GM19395 (cell line): ENCODE data around the gene DLGAP1.

Experiments
- ATAC-seq: cut with Tn5 transposase; IDR thresholded peaks from one replicate; pipeline ENCODE4 v1.9.1; 2021; ENCODE audit warnings: mild to moderate bottlenecking, moderate library complexity; ENCODE audit not compliant: unreplicated experiment

Gene DLGAP1

GRCh38 chr18:3747176-3747973 is 707.7 kb downstream of the DLGAP1 start:
- no peak for ATAC-seq

- no peak for ATAC-seq
These were observed 712.6 kb downstream of the DLGAP1 start for GRCh38 chr18:3742541-3742940.

- no peak for ATAC-seq
These were observed 713.8 kb downstream of the DLGAP1 start for GRCh38 chr18:3741333-3741732.

GRCh38 chr18:3728704-3729437 is 726.2 kb downstream of the DLGAP1 start:
- ATAC-seq = no peak

GRCh38 chr18:3727274-3727673 is 727.8 kb downstream of the DLGAP1 start:
- no peak for ATAC-seq

- ATAC-seq = no peak
These were observed 728.7 kb downstream of the DLGAP1 start for GRCh38 chr18:3726238-3726951.

GRCh38 chr18:3725115-3725514 is 730.0 kb downstream of the DLGAP1 start:
- no peak for ATAC-seq

- no peak for ATAC-seq
These were observed 731.6 kb downstream of the DLGAP1 start for GRCh38 chr18:3723554-3723953.

GRCh38 chr18:3722649-3723433 is 732.3 kb downstream of the DLGAP1 start:
- ATAC-seq = no peak

- ATAC-seq = no peak
These were observed 733.1 kb downstream of the DLGAP1 start for GRCh38 chr18:3721771-3722648.

- ATAC-seq = no peak
These were observed 734.1 kb downstream of the DLGAP1 start for GRCh38 chr18:3720818-3721545.

- ATAC-seq = no peak
These were observed 734.9 kb downstream of the DLGAP1 start for GRCh38 chr18:3720159-3720558.

- no peak for ATAC-seq
These were observed 737.6 kb downstream of the DLGAP1 start for GRCh38 chr18:3717376-3718025.

GRCh38 chr18:3716116-3716660 is 738.9 kb downstream of the DLGAP1 start:
- ATAC-seq = no peak

GRCh38 chr18:3715231-3716080 is 739.7 kb downstream of the DLGAP1 start:
- no peak for ATAC-seq

- no peak for ATAC-seq
These were observed 741.4 kb downstream of the DLGAP1 start for GRCh38 chr18:3713708-3714107.

- ATAC-seq = no peak
These were observed 741.9 kb downstream of the DLGAP1 start for GRCh38 chr18:3713166-3713565.

GRCh38 chr18:3712491-3712890 is 742.6 kb downstream of the DLGAP1 start:
- ATAC-seq = no peak
